ENCODE data around the gene SLC36A1. TPM values are rescaled to one million over a fixed set of nuclear protein-coding genes. Genes with fewer than 3 reads are reported as not detected.

The SLC36A1 gene
- total and polyA plus RNA-seq, 9 donors, result 1.9 to 9.7 (median 5.4) TPM

GRCh38 chr5:151467576-151467975 is 20.2 kb downstream of the SLC36A1 start:
- H3K4me1 ChIP-seq (ENCODE audit: insufficient read depth), result no peaks in the 10 kb centered on the region
- H3K9me3 ChIP-seq, result no peaks in the 10 kb centered on the region
- TF ChIP-seq POLR2A (IDR thresholded peaks at IDR 0.05) (no peak), EP300 (IDR thresholded peaks at IDR 0.05) (no peak), CTCF (IDR thresholded peaks at IDR 0.05) (no peak)
- intact Hi-C loops (cut with DNase I), result no loop called here
- H3K27me3 ChIP-seq, result no peaks in the 10 kb centered on the region
- no peak for DNase-seq
- no peak overlapping the region for H3K27ac ChIP-seq
- H3K36me3 ChIP-seq, result no peaks in the 10 kb centered on the region
- WGBS, 3 donors, result 94 to 95% (median 95%) methylated on average over 8 of the region's 8 CpGs
- no peak overlapping the region for H3K4me3 ChIP-seq

GRCh38 chr5:151469386-151469785 is 22.0 kb downstream of the SLC36A1 start:
- Histone ChIP-seq H3K4me1 (ENCODE audit: insufficient read depth) (no peaks in the 10 kb centered on the region), H3K4me3 (no peak overlapping the region), H3K36me3 (no peaks in the 10 kb centered on the region), H3K27ac (no peak overlapping the region), H3K9me3 (no peaks in the 10 kb centered on the region), H3K27me3 (no peaks in the 10 kb centered on the region)
- no peak for DNase-seq
- intact Hi-C loops (cut with DNase I), result no loop called here
- TF ChIP-seq POLR2A (IDR thresholded peaks at IDR 0.05) (no peak), CTCF (IDR thresholded peaks at IDR 0.05) (no peak), EP300 (IDR thresholded peaks at IDR 0.05) (no peak)

- intact Hi-C loops (cut with DNase I), result no loop called here
- 93 to 95% (median 94%) methylated on average over 3 of the region's 3 CpGs for WGBS, 3 donors
- DNase-seq, result no peak
- Histone ChIP-seq H3K36me3 (no peaks in the 10 kb centered on the region), H3K4me3 (no peak overlapping the region), H3K4me1 (ENCODE audit: insufficient read depth) (no peaks in the 10 kb centered on the region), H3K27me3 (no peaks in the 10 kb centered on the region), H3K27ac (no peak overlapping the region), H3K9me3 (no peaks in the 10 kb centered on the region)
- TF ChIP-seq EP300 (IDR thresholded peaks at IDR 0.05), result no peak
- no peak for TF ChIP-seq POLR2A (IDR thresholded peaks at IDR 0.05)
- TF ChIP-seq CTCF (IDR thresholded peaks at IDR 0.05), result no peak
These were observed 22.6 kb downstream of the SLC36A1 start for GRCh38 chr5:151469992-151470391.

GRCh38 chr5:151470439-151470838 is 23.0 kb downstream of the SLC36A1 start:
- H3K27me3 ChIP-seq, result no peaks in the 10 kb centered on the region

More at GRCh38 chr5:151470439-151470838, 23.0 kb downstream of the SLC36A1 start:
- DNase-seq, result no peak
- intact Hi-C loops (cut with DNase I), result no loop called here
- no peak overlapping the region for H3K27ac ChIP-seq
- H3K4me3 ChIP-seq, result no peak overlapping the region
- H3K9me3 ChIP-seq, result no peaks in the 10 kb centered on the region
- TF ChIP-seq POLR2A (IDR thresholded peaks at IDR 0.05), result no peak
- no peak for TF ChIP-seq EP300 (IDR thresholded peaks at IDR 0.05)
- TF ChIP-seq CTCF (IDR thresholded peaks at IDR 0.05), result no peak
- WGBS, 3 donors, result 81 to 91% (median 90%) methylated on average over 4 of the region's 4 CpGs
- H3K36me3 ChIP-seq, result no peaks in the 10 kb centered on the region
- H3K4me1 ChIP-seq (ENCODE audit: insufficient read depth), result no peaks in the 10 kb centered on the region

Measured in ovary (tissue), 9 donors.